Stimulated activated naive CD4-positive, alpha-beta T cell (primary cell): ENCODE measurements around the gene CCDC70.
A peak's percentile ranks its signal among the peaks of the same experiment; 100 is the strongest.

ENCODE experiments used
- DNase-seq, 6 experiments: peaks; one replicate each; lab custom pipeline; 2025; lab: John Stamatoyannopoulos, UW

The CCDC70 gene

DNA sequence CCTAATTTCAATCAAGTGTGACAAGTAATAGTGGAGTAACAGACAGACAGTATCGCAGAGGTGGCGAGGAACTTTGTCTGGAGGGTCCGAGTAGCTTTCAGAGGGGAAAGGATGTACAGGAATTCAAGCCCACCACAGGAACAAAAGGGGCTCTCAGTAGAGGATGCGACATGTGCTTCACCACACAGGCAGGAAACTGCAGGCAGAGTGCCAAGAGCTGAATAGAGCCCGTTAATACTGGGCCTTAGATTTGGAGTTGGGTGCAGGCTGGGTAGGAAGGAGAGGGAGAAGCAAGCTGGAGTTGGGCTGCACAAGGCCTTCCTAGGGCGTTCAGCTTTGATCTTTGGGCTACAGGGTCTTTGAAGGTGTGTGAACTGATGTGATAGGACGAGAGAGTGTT is 1.2 kb downstream of the CCDC70 start:
- DNase-seq = peak in 1 of 6 experiments; percentile 5

DNA sequence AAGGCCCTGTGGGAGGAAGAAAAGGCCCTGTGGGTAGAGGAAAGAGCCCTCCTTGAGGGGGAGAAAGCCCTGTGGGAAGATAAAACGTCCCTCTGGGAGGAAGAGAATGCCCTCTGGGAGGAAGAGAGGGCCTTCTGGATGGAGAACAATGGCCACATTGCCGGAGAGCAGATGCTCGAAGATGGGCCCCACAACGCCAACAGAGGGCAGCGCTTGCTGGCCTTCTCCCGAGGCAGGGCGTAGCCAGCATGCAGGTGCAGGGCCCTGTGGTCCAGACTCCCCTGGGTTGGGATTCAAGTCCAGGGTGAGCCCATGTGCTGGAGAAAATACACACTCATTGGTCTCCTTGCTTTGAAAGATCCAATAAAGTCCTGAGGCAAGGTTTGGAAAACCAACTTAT is 4.1 kb downstream of the CCDC70 start:
- no peak for DNase-seq

DNA sequence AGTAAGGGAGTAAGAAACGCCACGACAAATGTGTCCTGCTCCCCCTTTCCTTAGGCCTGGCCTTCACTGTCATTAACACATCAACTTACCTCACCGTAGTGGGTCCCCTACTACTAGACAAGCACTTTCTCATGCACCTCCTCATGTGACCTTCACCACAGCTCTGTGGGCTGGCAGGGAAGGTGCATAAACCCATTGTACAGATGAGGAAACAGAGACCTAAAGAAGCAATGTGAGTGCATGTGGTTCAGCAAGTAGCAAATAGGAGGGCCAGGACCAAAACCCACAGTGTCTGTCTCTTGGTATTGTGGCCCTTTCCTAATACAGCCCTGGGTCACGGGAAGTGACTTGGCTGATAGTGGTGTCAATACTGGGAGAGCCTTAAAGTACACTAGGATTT is 5.3 kb downstream of the CCDC70 start:
- DNase-seq = no peak

DNA sequence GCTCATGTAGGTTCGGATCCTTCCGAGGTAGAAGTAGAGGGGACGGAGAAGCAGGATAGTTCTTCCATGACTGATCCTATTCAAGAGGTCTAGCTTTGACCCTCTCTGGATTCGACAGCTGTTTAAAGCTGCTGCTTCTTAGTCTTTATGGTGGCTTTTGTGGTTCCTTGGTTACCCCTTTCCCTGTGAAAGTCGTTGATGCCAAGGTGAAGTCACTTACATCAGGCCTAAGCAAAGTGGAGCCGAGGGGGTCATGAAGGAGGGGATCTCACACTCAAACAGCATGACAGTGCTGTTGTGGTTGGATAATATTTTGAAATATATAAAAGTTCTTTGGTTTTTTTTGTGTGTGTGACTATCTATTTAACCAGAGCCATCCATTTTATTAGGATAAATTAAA is 8.1 kb downstream of the CCDC70 start:
- no peak for DNase-seq

DNA sequence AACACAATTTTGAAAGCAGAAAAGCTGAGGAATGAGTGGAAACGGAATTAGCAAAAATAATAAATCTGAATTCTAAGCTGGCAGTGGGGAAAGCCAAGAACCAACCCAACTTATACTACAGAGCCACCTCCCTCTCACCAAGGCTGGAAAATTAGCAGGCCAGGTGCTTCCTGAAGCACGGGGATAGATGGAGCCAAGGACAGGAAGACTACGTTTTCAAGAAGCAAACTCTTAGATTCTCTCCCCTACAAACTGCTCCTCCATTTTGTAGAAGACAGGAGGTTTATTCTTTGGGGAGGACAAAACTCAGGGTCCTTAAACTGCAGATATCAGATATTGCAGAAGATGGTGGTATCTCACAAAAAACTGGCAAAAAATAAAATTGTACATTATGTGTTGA is 8.8 kb downstream of the CCDC70 start:
- DNase-seq = no peak

DNA sequence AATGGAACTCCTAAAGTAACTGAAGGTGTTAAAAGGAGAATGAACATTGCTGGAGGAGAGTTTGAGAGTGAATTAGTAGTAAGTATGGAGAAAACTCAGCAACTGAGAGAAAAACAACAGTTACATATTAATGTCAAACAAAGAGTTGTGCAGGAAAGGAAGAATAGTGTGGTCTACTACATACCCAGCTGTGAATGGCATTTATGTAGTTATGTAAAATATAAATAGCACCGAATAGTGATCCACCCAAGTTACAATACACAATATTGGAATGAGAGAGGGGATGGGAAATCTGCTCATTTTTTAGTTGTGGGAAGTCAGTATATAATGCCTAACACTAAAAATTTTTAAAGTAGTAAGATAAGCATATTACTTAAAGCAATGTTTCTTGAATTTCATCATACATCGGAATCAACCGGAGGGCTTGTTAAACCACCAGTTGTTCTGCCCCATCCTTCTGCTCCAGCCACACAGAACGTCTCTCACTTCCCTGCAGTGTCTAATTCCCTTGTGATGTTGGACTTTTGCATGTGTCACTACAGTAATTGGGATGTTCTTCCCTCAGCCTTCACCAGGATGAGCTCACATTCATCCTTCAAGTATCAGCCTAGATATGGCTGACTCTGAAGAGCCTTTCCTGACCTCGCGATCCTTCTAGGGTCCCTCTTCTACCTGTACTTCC is 11.5 kb downstream of the CCDC70 start:
- no peak for DNase-seq

DNA sequence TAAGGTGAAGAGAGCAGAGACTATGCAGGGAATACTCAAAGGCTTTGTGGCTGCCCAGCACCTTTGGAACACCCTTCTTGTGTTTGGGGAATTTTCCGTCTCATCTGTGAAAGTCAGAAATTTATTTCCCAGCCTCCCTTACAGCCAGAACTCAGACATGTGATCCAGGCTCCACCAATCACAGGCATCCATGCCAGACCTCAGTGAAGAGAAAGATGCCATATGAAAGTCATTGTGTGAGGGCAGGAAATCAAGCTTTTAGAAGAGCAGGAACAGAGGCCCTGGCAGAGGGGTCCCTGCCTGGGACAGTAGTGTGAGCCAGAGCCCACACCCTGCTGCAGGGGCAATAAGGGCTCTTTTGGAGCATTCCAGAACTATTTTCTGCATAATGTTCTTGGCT is 12.1 kb downstream of the CCDC70 start:
- no peak for DNase-seq

DNA sequence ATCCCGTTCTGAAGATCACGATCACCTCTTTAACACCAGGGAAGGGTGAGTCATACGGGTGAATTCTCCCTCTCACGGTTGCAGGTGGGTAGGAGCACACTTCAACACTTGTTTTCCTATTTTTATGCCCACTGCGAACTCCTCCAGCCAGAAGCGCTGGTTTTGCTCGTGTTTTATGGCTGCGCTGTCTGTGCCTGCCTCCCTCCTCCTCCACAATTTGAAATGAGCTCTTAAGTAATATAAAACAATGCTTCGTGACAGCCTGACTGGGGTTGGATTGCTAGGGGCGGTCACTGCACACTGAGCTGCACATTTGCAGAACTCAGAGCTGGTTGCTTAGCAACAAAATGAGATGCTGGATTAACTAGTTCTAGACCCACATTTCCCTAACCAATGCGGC is 12.9 kb downstream of the CCDC70 start:
- no peak for DNase-seq

DNA sequence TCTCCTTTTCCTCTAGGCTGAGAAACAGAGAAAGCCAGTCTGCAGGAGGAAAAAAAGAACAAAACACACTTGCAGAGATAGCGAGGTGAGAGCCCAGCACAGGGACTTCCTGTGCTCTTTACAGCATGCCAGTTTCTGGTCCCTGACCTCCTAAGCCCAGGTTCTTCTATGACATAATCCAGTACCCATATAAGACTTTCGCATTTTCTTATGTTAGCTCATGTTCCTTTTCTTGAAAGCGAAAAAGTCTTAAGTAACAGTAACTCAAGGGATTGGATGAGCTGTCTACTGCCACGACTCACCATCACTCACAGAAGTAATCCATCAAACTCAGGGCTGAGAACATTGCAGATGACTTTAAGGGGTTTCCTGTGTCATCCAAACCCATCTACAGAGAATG is 17.4 kb downstream of the CCDC70 start:
- no peak for DNase-seq

DNA sequence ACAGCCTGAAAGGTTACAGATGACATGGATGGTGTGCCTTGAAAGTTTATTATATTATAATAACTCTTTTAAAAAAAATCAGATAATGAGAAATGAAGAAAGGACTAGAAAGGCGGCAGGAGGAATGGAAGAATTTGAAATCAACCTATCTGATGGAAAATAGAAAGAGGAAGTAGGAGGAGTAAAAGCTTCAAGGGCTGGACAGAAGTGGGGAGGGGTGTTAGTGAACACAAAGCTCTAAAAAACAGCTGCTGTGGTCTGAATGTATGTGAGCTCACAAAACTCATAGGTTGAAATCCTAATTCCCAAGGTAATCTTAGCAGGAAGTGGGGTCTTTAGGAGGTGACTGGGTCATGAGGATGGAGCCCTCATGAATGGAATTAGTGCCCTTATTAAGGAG is 19.5 kb downstream of the CCDC70 start:
- no peak for DNase-seq

DNA sequence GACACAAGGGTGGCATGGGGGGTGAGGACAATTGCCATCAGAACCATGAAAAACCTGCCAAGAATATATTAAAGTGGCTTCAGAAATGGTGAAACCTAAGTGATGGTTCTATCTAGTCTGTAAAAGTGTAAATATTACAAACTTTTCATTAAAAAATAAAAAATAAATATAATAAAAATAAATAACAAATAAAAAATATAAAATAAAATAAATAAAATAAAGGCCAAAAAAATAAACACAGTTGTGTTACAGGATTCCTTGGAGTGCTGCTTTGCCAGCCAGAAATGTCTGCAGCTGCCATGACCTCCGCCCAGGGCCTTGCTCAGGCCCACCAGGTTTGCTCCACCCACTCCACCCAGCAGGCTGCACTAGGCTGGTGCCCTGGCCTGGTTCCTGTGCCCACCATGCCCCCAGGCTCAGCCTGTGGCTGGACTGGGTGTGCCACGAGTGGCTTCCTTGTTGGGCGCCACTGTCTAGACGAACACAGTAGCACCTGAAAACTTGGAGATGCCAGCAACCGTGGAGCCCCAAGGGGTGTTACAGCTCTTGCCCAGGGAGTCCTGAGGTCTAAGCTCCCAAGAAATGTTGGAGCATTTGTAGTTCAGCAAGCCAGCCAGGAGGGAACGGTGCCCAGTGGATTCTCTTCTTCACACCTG is 20.9 kb downstream of the CCDC70 start:
- no peak for DNase-seq

DNA sequence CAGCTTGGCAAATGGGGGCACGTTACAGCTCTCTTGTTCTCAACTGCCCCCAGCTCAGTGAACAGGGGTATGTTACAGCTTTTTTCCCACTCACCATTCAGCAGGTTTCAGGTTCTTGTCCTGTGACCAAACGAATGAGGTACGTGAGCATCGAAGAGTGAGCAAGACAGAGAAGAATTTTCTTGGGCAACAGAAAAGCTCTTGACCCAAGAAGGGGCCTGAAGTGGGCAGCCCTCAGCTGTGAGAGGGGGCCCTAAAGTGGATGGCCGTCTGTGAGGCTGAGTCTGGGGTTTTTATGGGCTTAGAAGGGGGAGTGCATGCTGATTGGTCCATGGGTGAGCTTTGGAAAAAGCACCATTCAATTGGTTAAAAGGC is 21.4 kb downstream of the CCDC70 start:
- no peak for DNase-seq

DNA sequence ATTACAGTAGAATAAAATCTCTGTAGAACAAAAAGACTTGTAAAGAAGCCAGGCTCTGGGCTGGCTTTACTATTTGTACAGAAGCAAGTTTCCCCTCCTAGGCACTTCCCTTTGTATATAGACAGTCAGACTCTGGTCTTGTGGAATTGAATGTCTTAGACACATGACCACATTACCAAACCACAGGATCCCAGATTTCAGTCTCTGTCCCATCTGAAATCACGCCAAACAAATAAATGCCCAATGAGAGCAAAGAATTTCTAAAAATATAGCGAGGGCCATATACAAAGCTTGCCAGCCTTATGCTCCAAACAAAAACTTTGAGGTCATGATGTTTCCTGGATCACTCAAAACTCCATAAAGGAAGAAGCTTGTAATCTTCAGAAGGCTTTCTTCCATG is 23.9 kb downstream of the CCDC70 start:
- DNase-seq = no peak

DNA sequence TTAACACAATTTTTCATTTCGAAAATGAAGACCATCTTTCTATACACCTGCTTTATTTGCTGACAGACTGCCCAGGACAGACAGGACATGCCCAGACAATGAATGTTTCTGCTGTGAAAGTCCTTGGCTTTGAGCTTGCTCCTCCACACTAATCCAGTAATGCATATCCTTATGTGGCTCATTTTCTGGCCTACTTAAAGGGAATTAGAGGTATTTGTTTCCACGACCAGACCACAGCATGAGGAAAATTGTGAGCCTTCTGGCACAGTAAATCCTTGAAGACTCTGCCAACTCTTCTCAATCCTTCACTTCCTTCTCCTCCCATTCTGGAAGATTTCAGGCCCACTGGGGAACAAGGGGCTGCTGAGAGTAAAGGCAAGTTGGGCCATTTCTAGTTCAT is 25.7 kb downstream of the CCDC70 start:
- no peak for DNase-seq

DNA sequence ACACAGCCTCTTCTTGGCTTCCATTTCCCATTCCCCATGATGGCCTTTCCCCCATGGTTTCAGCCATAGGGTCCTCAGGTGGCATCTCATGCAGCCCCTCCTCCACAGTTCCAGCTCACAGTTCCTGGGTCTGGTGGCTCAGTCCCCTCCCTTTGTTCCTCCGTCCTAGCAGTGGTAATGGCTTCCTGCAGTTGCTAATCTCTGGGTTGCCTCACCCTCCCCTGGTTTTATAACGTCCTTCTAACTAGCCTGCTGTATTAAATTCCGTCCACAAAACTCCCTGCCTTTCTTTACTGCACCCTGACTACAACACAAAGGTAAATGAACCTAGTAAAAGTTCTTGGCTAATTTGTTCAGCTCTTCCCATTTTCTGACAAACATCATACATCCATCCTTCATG is 30.9 kb downstream of the CCDC70 start:
- no peak for DNase-seq

DNA sequence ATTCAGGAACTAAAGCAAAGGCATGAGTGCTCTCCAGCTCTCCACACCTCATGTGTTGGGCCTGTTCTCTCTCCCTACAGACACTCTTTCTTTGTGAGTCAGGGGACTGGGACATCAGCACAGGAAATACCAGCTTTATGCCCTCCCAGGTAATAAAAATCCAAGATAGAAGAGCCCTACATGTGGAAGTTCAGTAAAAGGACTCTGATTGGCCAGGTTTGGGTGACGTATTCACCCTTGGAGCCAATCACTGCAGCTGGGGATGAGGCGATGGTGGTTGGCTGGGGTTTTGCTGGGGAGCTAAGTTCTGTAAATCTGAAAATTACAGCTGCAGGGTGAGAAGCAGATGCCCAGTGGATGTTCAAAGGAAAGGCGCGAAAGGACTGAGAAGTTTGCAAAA is 32.5 kb downstream of the CCDC70 start:
- no peak for DNase-seq

DNA sequence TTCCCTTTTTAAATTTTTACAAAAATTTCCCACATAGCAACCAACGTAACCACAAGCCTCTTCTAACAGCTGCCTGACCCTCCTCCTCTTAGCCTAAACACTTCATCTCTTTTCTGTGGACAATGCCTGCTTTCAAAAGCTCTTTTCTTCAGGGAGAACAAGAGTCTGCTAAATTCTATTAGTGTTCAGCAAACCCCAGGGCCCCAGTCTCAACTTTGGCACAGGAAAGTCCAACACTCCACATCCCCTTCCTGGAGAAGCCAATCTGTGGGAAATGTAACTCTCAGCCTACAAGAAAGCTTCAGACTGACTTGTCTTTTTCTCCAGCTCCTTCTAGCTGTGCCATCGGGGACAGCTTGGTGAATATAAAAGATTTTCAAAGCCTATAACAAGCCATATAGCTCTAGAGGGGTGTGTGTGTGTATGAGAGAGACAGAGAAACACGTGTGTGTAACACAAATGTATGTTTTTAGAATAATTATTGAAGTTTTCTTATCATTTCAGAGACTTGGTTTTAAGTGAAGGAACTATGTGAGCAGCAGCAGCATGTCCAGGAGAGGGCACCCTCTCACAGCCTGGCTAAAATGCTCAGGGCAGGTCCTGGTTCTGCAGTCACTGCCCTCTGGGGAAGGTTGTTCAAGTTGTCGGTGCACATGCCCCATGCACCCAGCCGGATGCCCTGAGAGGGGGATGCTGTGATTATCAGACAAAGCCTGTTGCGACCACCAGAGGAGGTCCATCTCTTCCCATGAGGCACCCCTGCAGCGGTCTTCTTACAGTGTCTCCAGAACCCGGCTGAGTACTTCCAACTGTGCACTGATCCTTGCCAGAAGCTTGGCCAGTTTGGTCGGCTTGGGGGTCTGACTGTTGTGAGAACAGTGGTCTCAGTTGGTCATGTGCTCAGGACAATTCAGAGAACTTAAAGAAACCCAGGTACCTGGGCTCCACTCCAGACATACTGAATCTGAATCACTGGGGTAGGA is 34.4 kb downstream of the CCDC70 start:
- peak; percentile 6 to 41 (median 28) for DNase-seq

DNA sequence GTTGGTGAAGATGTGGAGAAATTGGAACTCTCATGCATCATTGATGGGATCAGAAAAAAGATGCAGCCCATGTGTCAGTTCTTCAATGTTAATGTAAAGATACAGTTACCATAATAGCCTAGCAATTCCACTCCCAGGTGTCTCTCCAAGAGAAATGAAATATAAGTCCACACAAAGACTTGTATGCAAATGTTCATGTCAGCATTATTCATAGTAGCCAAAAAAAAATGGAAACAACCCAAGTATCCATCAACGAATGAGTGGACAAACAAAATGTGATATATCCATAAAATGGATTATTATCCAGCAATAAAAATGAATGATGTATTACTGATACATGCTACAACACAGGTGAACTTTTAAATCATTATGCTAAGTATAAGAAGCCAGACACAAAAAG is 38.7 kb downstream of the CCDC70 start:
- DNase-seq = no peak

DNA sequence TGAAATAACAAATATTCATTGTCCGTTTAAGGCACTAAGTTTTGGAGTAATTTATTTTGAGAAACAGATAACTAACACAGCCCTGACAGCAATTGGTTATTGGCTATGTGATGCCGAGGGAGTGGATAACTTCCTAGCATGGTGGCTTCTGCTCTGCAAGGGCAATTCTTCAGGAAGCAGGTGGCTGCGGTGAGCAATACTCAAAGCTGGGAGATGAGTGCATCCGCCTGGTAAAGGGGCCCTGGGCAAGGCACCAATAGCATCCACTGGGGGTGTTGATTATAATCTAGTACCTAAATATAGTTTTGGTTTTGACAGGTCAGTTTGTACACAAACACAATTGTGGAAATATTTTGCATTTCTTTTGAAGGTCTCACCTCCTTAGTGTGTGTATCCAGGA is 41.0 kb downstream of the CCDC70 start:
- DNase-seq = no peak

DNA sequence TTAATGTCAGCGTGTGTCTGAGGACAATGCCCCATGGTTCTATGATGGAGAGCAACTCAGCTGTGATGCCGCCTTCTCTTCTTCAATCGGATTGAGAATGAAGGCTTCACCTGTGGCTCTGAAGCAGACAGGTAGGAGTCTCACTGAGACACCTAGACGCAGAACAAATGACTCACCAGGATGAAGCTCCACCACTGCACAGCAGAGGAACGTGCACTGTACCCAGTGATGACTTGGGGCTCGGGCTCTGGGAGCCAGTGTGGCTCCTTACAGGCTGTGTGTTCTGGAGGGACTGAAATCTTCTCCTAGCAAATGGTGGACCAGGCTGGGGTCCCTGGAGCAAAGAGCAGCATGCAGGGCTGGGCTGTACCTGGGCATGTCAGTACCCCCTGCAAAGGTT is 44.0 kb downstream of the CCDC70 start:
- no peak for DNase-seq

DNA sequence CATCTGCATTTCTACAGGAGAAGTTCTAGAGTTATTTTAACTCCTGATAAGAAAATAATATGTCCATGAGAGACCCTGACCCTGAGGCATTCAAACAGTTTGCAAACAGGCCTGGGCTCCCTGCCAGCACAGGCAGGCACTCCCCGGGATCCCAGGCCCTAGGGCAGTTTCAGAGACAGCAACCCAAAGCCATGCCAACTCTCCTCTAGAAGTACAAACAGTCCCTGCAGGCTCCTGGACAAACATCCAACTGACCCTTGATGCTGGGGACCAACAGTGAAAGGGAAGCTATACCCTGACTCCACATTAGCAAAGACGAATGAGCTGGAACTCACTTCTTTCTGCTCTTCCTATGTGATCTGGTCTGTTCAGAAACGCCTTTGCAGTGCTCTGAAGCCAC is 44.8 kb downstream of the CCDC70 start:
- no peak for DNase-seq

DNA sequence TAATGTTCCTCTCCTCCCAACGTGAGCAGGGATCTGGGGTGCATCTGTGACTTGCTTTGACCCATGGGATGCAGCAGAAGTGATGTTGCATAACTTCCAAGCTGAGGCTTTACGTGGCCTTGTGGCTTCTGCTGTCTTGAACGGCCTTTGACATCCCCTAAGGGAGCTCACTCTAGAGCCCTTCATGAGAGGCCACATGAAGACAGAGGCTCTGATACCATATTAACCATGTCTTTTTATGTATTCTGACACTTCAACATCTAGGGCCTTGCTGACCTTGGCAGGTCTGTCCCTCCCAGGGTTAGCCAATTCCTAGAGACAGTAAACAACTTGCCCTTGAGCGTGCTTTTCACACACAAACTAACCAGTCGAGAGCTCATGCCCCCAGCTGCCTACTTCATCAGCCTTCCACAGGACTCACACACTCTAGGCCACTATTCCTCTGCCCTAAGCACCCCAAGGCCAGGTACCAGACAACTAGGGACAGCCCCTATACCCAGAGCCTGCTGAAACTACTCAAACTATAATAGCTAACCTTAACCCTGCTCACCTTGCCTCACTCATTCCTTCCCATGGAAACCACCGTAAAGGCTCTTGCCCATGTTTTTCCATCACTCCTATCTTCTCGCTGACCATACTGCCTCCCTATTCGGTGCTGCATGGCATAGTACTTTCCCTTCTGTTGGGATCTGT is 45.4 kb downstream of the CCDC70 start:
- DNase-seq = no peak
